Gastrocnemius medialis (tissue), 4 donors: ENCODE measurements around the gene LZTR1.

ENCODE experiments used
- CTCF ChIP-seq, 5 experiments: fragments of 450-650 bp in 3 of 5; fragments of 200-600 bp in 2 of 5; sonication (generic) in 2 of 5; IDR thresholded peaks in 4 of 5; conservative IDR thresholded peaks in 1 of 5; 1 replicate in 4 of 5; 2 replicates in 1 of 5; pipeline ENCODE4 v1.5.1; 2016 to 2019; ENCODE audit warnings: antibody characterized with exemption in 5 of 5, mild to moderate bottlenecking in 3 of 5, moderate library complexity in 3 of 5
- POLR2A ChIP-seq, 2 donors: fragments of 450-650 bp; IDR thresholded peaks; one replicate each; pipeline ENCODE4 v1.6.1; 2017; ENCODE audit warnings: antibody characterized with exemption in 2 of 2, mild to moderate bottlenecking in 2 of 2, moderate library complexity in 2 of 2

GRCh38 chr22:20983081-20983771, 1.1 kb downstream of the LZTR1 start:
- TF ChIP-seq CTCF (IDR thresholded peaks at IDR 0.05 in 4 of 5, conservative IDR thresholded peaks at IDR 0.05 in 1 of 5) (no peak), POLR2A (IDR thresholded peaks at IDR 0.05) (no peak)
